ENCODE data around the gene MTARC1. TPM values are rescaled to one million over a fixed set of nuclear protein-coding genes. Genes with fewer than 3 reads are reported as not detected.

Gene MTARC1
- total RNA-seq, 1 donor from 2014 or later: 2.6 TPM

- Mint-ChIP-seq H3K36me3 (ENCODE audit: low read depth, unreplicated experiment) (no peaks in the 10 kb centered on the region), H3K27ac (ENCODE audit: unreplicated experiment) (no peak overlapping the region), H3K9me3 (ENCODE audit: unreplicated experiment) (no peaks in the 10 kb centered on the region), H3K4me3 (ENCODE audit: unreplicated experiment) (no peak overlapping the region), H3K4me1 (ENCODE audit: unreplicated experiment) (no peaks in the 10 kb centered on the region), H3K27me3 (ENCODE audit: unreplicated experiment) (no peaks in the 10 kb centered on the region)
- peak; percentile 86 for TF ChIP-seq CTCF (IDR thresholded peaks at IDR 0.05; ENCODE audit: unreplicated experiment)
- DNase-seq (ENCODE audit: low spot score): peak; percentile 93
Observed at GRCh38 chr1:220776720-220777326, 9.9 kb upstream of the MTARC1 start.

GRCh38 chr1:220783453-220783852, 3.3 kb upstream of the MTARC1 start:
- H3K27ac Mint-ChIP-seq (ENCODE audit: unreplicated experiment): no peak overlapping the region
- no peak for DNase-seq (ENCODE audit: low spot score)
- no peak for TF ChIP-seq CTCF (IDR thresholded peaks at IDR 0.05; ENCODE audit: unreplicated experiment)
- H3K9me3 Mint-ChIP-seq (ENCODE audit: unreplicated experiment): no peaks in the 10 kb centered on the region
- H3K27me3 Mint-ChIP-seq (ENCODE audit: unreplicated experiment): peaks cover 3% of the 10 kb centered on the region
- no peaks in the 10 kb centered on the region for H3K4me1 Mint-ChIP-seq (ENCODE audit: unreplicated experiment)
- H3K4me3 Mint-ChIP-seq (ENCODE audit: unreplicated experiment): no peak overlapping the region
- H3K36me3 Mint-ChIP-seq (ENCODE audit: low read depth, unreplicated experiment): no peaks in the 10 kb centered on the region

- no peak for TF ChIP-seq CTCF (IDR thresholded peaks at IDR 0.05; ENCODE audit: unreplicated experiment)
- Mint-ChIP-seq H3K27ac (ENCODE audit: unreplicated experiment) (no peak overlapping the region), H3K4me1 (ENCODE audit: unreplicated experiment) (no peaks in the 10 kb centered on the region), H3K36me3 (ENCODE audit: low read depth, unreplicated experiment) (no peaks in the 10 kb centered on the region), H3K27me3 (ENCODE audit: unreplicated experiment) (peaks cover 3% of the 10 kb centered on the region), H3K4me3 (ENCODE audit: unreplicated experiment) (no peak overlapping the region), H3K9me3 (ENCODE audit: unreplicated experiment) (no peaks in the 10 kb centered on the region)
- no peak for DNase-seq (ENCODE audit: low spot score)
Observed at GRCh38 chr1:220784751-220785150, 2.0 kb upstream of the MTARC1 start.

GRCh38 chr1:220785166-220786056, 1.3 kb upstream of the MTARC1 start:
- Mint-ChIP-seq H3K9me3 (ENCODE audit: unreplicated experiment) (no peaks in the 10 kb centered on the region), H3K4me3 (ENCODE audit: unreplicated experiment) (peak overlapping the region; percentile 65), H3K27ac (ENCODE audit: unreplicated experiment) (no peak overlapping the region), H3K4me1 (ENCODE audit: unreplicated experiment) (no peaks in the 10 kb centered on the region), H3K27me3 (ENCODE audit: unreplicated experiment) (peaks cover 3% of the 10 kb centered on the region), H3K36me3 (ENCODE audit: low read depth, unreplicated experiment) (no peaks in the 10 kb centered on the region)
- no peak for DNase-seq (ENCODE audit: low spot score)
- no peak for TF ChIP-seq CTCF (IDR thresholded peaks at IDR 0.05; ENCODE audit: unreplicated experiment)

- DNase-seq (ENCODE audit: low spot score): no peak
- Mint-ChIP-seq H3K27ac (ENCODE audit: unreplicated experiment) (no peak overlapping the region), H3K9me3 (ENCODE audit: unreplicated experiment) (no peaks in the 10 kb centered on the region)
Observed at GRCh38 chr1:220786057-220786336, 716 bp upstream of the MTARC1 start.

More at GRCh38 chr1:220786057-220786336, 716 bp upstream of the MTARC1 start:
- Mint-ChIP-seq H3K36me3 (ENCODE audit: low read depth, unreplicated experiment) (no peaks in the 10 kb centered on the region), H3K27me3 (ENCODE audit: unreplicated experiment) (peaks cover 3% of the 10 kb centered on the region), H3K4me1 (ENCODE audit: unreplicated experiment) (no peaks in the 10 kb centered on the region), H3K4me3 (ENCODE audit: unreplicated experiment) (peak overlapping the region; percentile 65)
- no peak for TF ChIP-seq CTCF (IDR thresholded peaks at IDR 0.05; ENCODE audit: unreplicated experiment)
